Peyer's patch (tissue), 4 donors: ENCODE results near the gene SRD5A3.

Experiments
- CTCF ChIP-seq, 6 experiments: fragments of 450-650 bp in 4 of 6; fragments of 200-600 bp in 2 of 6; sonication (generic) in 1 of 6; IDR thresholded peaks; one replicate each; pipeline ENCODE4 v1.5.1; 2017 to 2019; ENCODE audit warnings: antibody characterized with exemption in 6 of 6, mild to moderate bottlenecking in 3 of 6, moderate library complexity in 1 of 6
- POLR2A ChIP-seq, 2 donors: fragments of 450-650 bp; IDR thresholded peaks; one replicate each; pipeline ENCODE4 v1.5.1; 2017; ENCODE audit warnings: antibody characterized with exemption in 2 of 2, mild to moderate bottlenecking in 2 of 2, moderate library complexity in 2 of 2

- no peak for TF ChIP-seq CTCF (IDR thresholded peaks at IDR 0.05)
- no peak for TF ChIP-seq POLR2A (IDR thresholded peaks at IDR 0.05)
Measured at GRCh38 chr4:55358668-55359067, 12.6 kb downstream of the SRD5A3 start.
